HepG2 (cell line): Measurements from ENCODE around the gene CCDC157.

Experiments
- FOXA3 ChIP-seq: IDR thresholded peaks from 2 replicates; pipeline ENCODE4 v1.6.1; 2016; ENCODE audit warnings: missing genetic modification reagents, missing compliant biosample characterization
- GABPA ChIP-seq, 2 experiments: IDR thresholded peaks; 2 replicates each; pipeline ENCODE4 v1.6.1; 2011 to 2016; ENCODE audit warnings: low read depth in 2 of 2, low read length in 1 of 2, missing biosample characterization in 1 of 2, missing genetic modification characterization in 1 of 2
- TF ChIP-seq, protein P1 (sequence below): sonication (generic); formaldehyde crosslinking; IDR thresholded peaks from 2 replicates; pipeline ENCODE4 v1.4.0; 2020; ENCODE audit warnings: missing genetic modification reagents, borderline replicate concordance

DNA sequence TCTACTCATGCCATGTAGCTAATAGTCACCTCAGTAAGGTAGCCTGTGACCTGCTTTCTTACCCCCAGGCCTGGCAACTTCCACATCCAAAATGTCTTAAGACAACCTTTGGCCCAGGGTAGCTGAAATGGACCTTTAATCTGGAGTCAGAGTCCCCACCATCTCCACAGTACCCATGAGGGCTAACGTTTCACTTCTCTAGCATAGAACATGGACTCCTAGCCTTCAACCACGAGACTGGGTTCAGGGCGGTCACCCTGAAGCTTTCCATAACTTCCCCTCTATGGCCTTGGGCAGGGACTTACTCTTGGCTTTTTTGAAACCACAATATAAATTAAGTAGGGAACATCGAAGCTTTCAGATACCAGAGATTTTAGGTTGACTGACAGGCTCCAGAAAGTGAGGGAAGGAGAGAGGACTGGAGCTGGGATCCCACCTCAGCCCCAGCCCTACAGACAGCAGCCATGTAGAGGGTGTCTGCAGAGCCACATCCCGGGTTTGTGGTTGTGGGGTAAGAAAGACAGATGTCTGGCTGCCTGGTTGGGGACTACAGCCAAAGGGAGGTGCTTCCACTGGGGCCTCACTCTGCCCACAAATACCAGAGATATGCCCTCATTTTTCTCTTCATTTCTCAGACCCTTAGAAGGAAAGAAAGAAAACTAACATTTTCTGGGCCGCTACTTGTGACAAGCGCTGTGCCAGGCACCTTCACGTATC, 32.6 kb upstream of the CCDC157 start:
- TF ChIP-seq, protein P1, sequence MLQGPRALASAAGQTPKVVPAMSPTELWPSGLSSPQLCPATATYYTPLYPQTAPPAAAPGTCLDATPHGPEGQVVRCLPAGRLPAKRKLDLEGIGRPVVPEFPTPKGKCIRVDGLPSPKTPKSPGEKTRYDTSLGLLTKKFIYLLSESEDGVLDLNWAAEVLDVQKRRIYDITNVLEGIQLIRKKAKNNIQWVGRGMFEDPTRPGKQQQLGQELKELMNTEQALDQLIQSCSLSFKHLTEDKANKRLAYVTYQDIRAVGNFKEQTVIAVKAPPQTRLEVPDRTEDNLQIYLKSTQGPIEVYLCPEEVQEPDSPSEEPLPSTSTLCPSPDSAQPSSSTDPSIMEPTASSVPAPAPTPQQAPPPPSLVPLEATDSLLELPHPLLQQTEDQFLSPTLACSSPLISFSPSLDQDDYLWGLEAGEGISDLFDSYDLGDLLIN (CRISPR knock-in tag): no peak
- no peak for TF ChIP-seq FOXA3
- TF ChIP-seq GABPA (IDR thresholded peaks at IDR 0.05; ENCODE audit: low read depth, low read length): no peak
- TF ChIP-seq GABPA (CRISPR knock-in tag; IDR thresholded peaks at IDR 0.05; ENCODE audit: low read depth): no peak
